ENCODE measurements around the gene IL34.

DNA sequence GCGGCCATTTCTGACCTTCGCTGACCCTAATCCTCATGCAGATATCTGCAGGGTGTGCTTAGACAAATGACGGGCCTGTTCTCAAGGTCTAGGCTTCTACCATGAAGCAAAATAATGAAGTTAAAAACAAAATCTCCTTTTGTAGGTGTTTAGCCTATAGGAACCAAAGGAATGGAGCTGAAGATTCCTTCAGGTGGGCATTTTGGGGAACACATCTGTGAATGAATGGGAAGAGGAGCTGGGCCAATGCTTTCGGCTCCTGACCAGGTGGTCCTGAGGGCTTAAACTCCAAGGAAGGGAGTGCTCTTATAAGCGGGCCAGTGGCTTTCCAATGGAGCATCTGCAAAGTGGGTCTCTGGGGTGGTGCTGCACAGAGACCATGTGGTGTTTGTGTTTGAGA, 14.1 kb upstream of the IL34 start:
- no peak for TF ChIP-seq JUND (IDR thresholded peaks at IDR 0.05)
- TF ChIP-seq TCF12 (IDR thresholded peaks at IDR 0.05): no peak
- TF ChIP-seq, protein P1, sequence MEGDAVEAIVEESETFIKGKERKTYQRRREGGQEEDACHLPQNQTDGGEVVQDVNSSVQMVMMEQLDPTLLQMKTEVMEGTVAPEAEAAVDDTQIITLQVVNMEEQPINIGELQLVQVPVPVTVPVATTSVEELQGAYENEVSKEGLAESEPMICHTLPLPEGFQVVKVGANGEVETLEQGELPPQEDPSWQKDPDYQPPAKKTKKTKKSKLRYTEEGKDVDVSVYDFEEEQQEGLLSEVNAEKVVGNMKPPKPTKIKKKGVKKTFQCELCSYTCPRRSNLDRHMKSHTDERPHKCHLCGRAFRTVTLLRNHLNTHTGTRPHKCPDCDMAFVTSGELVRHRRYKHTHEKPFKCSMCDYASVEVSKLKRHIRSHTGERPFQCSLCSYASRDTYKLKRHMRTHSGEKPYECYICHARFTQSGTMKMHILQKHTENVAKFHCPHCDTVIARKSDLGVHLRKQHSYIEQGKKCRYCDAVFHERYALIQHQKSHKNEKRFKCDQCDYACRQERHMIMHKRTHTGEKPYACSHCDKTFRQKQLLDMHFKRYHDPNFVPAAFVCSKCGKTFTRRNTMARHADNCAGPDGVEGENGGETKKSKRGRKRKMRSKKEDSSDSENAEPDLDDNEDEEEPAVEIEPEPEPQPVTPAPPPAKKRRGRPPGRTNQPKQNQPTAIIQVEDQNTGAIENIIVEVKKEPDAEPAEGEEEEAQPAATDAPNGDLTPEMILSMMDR (IDR thresholded peaks at IDR 0.05): no peak

Data from SK-N-SH (cell line).